Hippocampal formation (tissue), 2 donors: ENCODE data around the gene FADS6.

Experiments
- DNase-seq, 2 donors: peaks; one replicate each; lab custom pipeline; 2025; lab: John Stamatoyannopoulos, UW

The FADS6 gene, protein sequence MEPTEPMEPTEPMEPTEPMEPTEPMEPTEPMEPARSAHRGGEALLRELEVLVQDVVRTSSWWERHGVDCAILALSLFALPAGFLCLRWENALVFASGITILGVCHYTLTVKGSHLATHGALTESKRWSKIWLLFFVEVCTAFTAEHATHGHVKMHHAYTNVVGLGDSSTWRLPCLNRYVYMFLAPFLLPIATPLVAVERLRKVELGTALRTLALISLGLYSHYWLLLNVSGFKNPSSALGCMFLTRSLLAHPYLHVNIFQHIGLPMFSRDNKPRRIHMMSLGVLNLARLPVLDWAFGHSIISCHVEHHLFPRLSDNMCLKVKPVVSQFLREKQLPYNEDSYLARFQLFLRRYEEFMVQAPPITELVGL

GRCh38 chr17:74892974-74893911 lies at the start of gene FADS6:
Gene FADS6 (minus strand): TSS chr17:74893633. CDS start chr17:74893595, 38 bp downstream.
- DNase-seq = no peak

- DNase-seq = no peak
Measured at GRCh38 chr17:74941128-74941725, 47.8 kb upstream of the FADS6 start.

DNA sequence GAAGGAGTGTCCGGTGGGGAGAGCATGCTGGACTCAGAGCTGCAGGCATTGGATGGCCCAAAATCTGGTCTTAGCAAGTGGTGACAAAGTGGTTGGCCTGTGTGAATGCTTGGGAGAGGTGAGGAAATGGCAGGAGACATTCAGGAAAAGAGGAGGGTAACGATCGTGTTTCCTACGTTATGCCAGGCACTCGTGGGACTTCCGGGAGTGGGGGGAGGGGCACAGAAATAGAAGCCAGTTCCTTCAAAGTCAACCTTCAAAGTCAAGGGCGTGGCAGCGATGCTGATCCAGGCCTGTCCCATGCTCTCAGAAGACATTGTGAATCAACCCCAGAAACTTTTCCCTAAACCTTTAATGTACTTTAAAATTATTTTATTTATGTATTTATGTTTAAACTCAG lies 46.1 kb upstream of the FADS6 start:
- no peak for DNase-seq

DNA sequence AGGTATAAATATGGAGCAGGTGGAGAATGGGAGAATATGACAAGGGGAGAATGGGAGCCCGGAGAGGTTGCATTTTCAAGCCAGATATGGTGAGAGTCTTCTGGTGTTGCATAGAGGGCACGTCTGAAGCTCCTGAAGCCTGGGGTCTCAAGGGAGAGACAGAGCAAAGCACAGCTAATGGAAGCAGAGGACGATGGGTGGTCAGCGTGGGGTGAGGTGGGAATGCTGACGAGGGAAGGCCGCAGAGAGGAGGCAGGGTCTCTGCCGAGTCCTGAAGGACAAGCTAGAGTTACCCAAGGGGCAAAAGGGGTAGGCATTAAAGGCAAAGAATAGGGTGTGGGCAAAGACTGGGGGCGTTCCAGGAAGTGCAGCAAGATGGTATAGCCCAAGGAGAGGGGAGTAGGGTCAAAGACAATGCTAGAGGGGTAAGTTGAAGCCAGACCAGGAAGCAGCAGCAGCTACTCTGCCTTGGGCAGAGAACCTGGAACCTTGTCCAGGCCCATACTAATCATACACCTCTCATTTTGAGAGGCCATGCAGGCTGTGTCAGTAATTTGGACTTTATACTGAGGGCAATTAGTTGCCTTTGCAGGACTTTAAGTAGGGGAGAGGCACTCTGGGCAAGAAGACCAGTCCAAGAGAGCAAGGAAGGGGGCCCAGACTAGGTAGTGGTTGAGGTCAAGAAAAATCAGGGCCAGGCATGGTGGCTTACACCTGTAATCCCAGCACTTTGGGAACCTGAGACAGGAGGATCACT lies 44.9 kb upstream of the FADS6 start:
- DNase-seq = no peak

GRCh38 chr17:74937064-74938051 lies 43.9 kb upstream of the FADS6 start:
- DNase-seq = no peak

DNA sequence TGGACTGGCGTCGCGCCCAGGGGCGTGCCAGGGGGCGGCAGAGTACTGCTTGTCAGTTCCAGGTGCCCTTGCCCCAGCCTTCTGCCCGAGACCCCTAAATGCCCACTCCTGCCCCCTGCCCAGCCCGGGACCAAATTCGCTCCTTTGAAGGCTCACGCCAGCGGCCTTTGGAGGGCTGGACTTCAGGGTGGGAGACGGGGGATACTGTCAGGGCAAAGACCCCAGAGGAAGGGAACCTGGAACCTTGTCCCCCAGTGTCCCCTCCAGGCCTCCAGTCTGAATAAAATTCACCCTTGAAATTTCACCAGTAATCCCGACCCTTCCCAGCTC lies 43.0 kb upstream of the FADS6 start:
- no peak for DNase-seq

- no peak for DNase-seq
Measured at GRCh38 chr17:74935585-74936469, 42.4 kb upstream of the FADS6 start, which contains the start of gene OTOP3. Gene OTOP3 (plus strand): TSS chr17:74935898. CDS start chr17:74935922, 24 bp downstream.

DNA sequence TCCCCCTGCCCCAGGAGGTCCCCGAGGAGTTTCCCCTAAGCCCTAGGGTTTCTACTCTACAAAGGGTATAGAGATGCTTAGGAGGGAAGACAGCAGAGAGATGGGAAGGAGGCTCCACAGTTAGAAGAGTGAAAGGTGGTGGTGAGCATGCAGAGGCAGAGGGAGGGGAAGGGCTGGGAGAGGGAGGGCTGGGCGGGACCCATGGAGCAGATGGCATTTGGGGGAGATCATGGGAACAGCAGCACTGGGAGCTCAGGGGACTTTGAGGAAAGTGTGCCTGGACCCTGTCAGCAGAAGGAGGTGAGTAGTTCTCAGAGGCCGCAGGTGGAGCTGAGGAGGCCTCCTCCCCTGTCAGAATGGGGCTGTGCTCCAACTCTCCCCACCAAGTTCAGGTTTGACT lies 41.6 kb upstream of the FADS6 start:
- no peak for DNase-seq

GRCh38 chr17:74930535-74931036 lies 37.2 kb upstream of the FADS6 start:
- DNase-seq = no peak

DNA sequence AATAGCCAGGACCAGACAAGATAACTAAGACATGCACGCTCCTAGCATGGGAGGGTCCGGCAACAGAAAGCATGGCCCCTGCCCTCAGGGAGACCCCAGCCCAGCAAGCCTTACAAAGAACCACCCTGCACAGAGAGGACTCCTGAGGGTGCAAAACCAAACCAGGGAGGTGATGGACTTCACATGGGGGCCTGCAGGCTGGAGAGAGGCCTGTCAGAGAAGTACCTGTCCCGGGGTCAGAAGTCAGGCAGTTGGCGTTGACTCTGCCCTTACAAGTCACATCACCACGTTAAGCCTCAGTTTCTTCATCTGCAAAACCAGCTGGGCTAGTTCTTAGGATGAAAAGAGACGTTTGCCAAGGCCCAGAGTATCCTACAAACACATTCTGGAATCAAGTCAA lies 35.4 kb upstream of the FADS6 start:
- DNase-seq = no peak

DNA sequence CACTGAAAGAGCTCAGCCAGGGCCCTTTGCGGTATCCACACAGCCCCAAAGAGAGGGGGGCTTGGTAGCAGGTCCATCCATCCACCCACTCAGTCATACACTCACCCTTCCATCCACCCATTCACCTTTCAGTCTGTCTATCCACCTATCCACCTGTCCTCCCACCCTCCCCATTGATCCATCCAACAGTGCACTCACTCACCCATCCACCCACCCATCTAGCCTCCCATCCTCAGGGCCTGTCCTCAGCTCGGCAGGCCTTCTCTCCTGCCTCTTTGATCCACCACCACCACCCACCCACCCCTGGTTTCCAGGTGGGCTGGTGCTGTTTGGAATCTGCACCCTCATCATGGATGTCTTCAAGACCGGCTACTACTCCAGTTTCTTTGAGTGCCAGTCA lies 31.8 kb upstream of the FADS6 start:
- no peak for DNase-seq

DNA sequence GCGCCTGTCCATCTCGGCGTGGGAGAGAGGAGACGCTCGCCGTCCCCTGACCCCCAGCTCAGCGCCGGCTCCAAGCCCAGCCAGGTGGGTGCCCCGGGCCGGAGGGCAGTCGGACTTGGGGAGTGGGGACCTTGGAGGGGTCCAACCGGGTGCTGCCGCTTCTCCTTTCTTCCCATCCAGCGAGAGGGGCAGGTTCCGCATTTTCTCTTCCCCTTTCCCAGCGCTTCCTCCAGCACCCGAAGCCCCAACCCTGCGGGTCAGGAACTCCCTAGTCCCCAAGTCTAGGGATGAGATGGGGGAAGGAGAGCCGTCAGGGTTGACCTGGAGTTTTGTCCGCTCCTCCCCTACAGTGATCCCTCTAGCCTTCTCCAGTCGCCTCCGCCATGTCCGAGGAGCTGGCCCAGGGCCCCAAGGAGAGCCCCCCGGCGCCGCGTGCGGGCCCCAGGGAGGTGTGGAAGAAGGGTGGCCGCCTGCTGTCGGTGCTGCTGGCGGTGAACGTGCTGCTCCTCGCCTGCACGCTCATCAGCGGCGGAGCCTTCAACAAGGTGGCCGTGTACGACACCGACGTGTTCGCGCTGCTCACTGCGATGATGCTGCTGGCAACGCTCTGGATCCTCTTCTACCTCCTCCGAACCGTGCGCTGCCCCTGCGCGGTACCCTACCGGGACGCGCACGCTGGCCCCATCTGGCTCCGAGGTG lies 31.0 kb upstream of the FADS6 start, which contains the start of gene OTOP2:
TSS of gene OTOP2 (plus strand) at position 24 of the 699 bp plus-strand sequence. CDS start at position 384, 360 bp downstream.
- DNase-seq = no peak

- DNase-seq = peak in 1 of 2 donors; percentile 38
Measured at GRCh38 chr17:74923538-74924249, 30.3 kb upstream of the FADS6 start.

GRCh38 chr17:74922694-74923537 lies 29.5 kb upstream of the FADS6 start, which contains the start of gene USH1G:
Gene USH1G (minus strand): TSS chr17:74923255. CDS start chr17:74923073, 182 bp downstream.
- DNase-seq = no peak

- no peak for DNase-seq
Measured at GRCh38 chr17:74922172-74922571, 28.7 kb upstream of the FADS6 start.

- DNase-seq = no peak
Measured at GRCh38 chr17:74921769-74922168, 28.3 kb upstream of the FADS6 start.
